IMR-90 (cell line): ENCODE results near the gene NCBP2L. TPM values are rescaled to one million over a fixed set of nuclear protein-coding genes. Genes with fewer than 3 reads are reported as not detected.

Source experiments
- ATAC-seq: fragments of 200-7000 bp; cut with Tn5 transposase; 2 replicates; pipeline ENCODE4 v1.9.1; 2020; ENCODE audit warnings: low read depth, mild to moderate bottlenecking, moderate library complexity
- BruUV-seq: library from RNA; stranded (reverse); fragments of 400-500 nt; replicated peaks from 2 replicates; lab custom pipeline; 2021; lab: Mats Ljungman, UMichigan
- CTCF ChIA-PET: fragments of 300-600 bp; formaldehyde crosslinking; extraction: SDS; loops from one replicate; lab custom pipeline; 2021; ENCODE audit warnings: antibody characterized with exemption; lab: Yijun Ruan, JAX
- POLR2A ChIA-PET: fragments of 300-600 bp; sonication (Branson Sonifier 250); formaldehyde crosslinking; loops from one replicate; lab custom pipeline; 2022; ENCODE audit warnings: antibody characterized with exemption; ENCODE audit not compliant: unreplicated experiment; lab: Charles Lee
- DNase-seq: peaks from one replicate; pipeline ENCODE4 v3.0.0; 2013
- H2AFZ ChIP-seq: replicated peaks from 2 replicates; pipeline ENCODE3; 2013; ENCODE audit warnings: low read length, mild to moderate bottlenecking; ENCODE audit not compliant: poor library complexity
- H2AK5ac ChIP-seq: 2 replicates; pipeline ENCODE4 v1.6.1; 2013; ENCODE audit warnings: low read depth, low read length, inconsistent platforms
- H2AK9ac ChIP-seq: replicated peaks from 2 replicates; pipeline ENCODE3; 2013; ENCODE audit warnings: mild to moderate bottlenecking, low read depth, low read length, moderate library complexity; ENCODE audit not compliant: poor library complexity
- H2BK120ac ChIP-seq: 2 replicates; pipeline ENCODE4 v1.6.1; 2013; ENCODE audit warnings: low read depth, low read length, inconsistent platforms
- H2BK15ac ChIP-seq: 3 replicates; pipeline ENCODE4 v1.6.1; 2013; ENCODE audit warnings: low read depth, low read length, inconsistent platforms
- H2BK20ac ChIP-seq: 2 replicates; pipeline ENCODE4 v1.6.1; 2013; ENCODE audit warnings: low read depth, mild to moderate bottlenecking, inconsistent platforms, low read length, moderate library complexity
- H2BK5ac ChIP-seq: 2 replicates; pipeline ENCODE4 v1.6.1; 2013; ENCODE audit warnings: mild to moderate bottlenecking, low read depth, low read length, inconsistent platforms; ENCODE audit not compliant: poor library complexity, severe bottlenecking
- H3K14ac ChIP-seq: replicated peaks from 2 replicates; pipeline ENCODE4 v1.6.1; 2013; ENCODE audit warnings: low read depth, low read length, inconsistent platforms
- H3K18ac ChIP-seq: 2 replicates; pipeline ENCODE4 v1.6.1; 2013; ENCODE audit warnings: low read depth, low read length, control low read depth
- H3K23ac ChIP-seq: 2 replicates; pipeline ENCODE4 v1.6.1; 2013; ENCODE audit warnings: low read depth, low read length, inconsistent platforms
- H3K27ac ChIP-seq: 2 replicates; pipeline ENCODE4 v1.5.1; 2013; ENCODE audit warnings: mild to moderate bottlenecking, control low read depth, low read length; ENCODE audit not compliant: insufficient read depth
- H3K27me3 ChIP-seq: 2 replicates; pipeline ENCODE4 v1.6.1; 2013; ENCODE audit warnings: low read length; ENCODE audit not compliant: control insufficient read depth, insufficient read depth
- H3K36me3 ChIP-seq: 2 replicates; pipeline ENCODE4 v1.6.1; 2013; ENCODE audit warnings: low read length, mixed read lengths; ENCODE audit not compliant: control insufficient read depth, insufficient read depth
- H3K4ac ChIP-seq: 2 replicates; pipeline ENCODE4 v1.6.1; 2013; ENCODE audit warnings: low read depth, low read length, inconsistent platforms
- H3K4me1 ChIP-seq: 2 replicates; pipeline ENCODE4 v1.6.1; 2013; ENCODE audit warnings: low read length, mixed read lengths; ENCODE audit not compliant: control insufficient read depth, insufficient read depth
- H3K4me2 ChIP-seq: 2 replicates; pipeline ENCODE4 v1.6.1; 2013; ENCODE audit warnings: low read depth, mild to moderate bottlenecking, control low read depth, low read length, moderate library complexity
- H3K4me3 ChIP-seq: 2 replicates; pipeline ENCODE4 v1.5.1; 2013; ENCODE audit warnings: low read depth, mild to moderate bottlenecking, control low read depth, low read length, moderate library complexity; ENCODE audit not compliant: insufficient read depth
- H3K56ac ChIP-seq: 2 replicates; pipeline ENCODE4 v1.6.1; 2013; ENCODE audit warnings: low read length, inconsistent platforms; ENCODE audit not compliant: insufficient read depth; ENCODE audit errors: extremely low read depth
- H3K79me1 ChIP-seq, 2 experiments: 2 replicates each; pipeline ENCODE4 v1.6.1; 2013; ENCODE audit warnings: low read length in 2 of 2, inconsistent platforms in 1 of 2, low read depth in 1 of 2
- H3K9ac ChIP-seq: 2 replicates; pipeline ENCODE4 v1.6.1; 2013; ENCODE audit warnings: low read depth, low read length, control low read depth
- H3K9me1 ChIP-seq: 2 replicates; pipeline ENCODE4 v1.6.1; 2013; ENCODE audit warnings: low read length, inconsistent platforms; ENCODE audit not compliant: insufficient read depth
- H3K9me3 ChIP-seq: 2 replicates; pipeline ENCODE4 v1.6.1; 2013; ENCODE audit warnings: low read length; ENCODE audit not compliant: control insufficient read depth, insufficient read depth
- H4K20me1 ChIP-seq: 2 replicates; pipeline ENCODE4 v1.6.1; 2013; ENCODE audit warnings: low read length, inconsistent platforms; ENCODE audit not compliant: insufficient read depth
- H4K5ac ChIP-seq: 2 replicates; pipeline ENCODE4 v1.6.1; 2013; ENCODE audit warnings: mild to moderate bottlenecking, low read depth, low read length, control low read depth
- H4K8ac ChIP-seq, 2 experiments: 2 replicates each; pipeline ENCODE4 v1.6.1; 2013; ENCODE audit warnings: low read depth in 2 of 2, low read length in 2 of 2, control low read depth in 1 of 2, inconsistent platforms in 1 of 2
- H4K91ac ChIP-seq: 2 replicates; pipeline ENCODE4 v1.6.1; 2013; ENCODE audit warnings: low read depth, low read length, inconsistent platforms; ENCODE audit not compliant: insufficient read depth
- CEBPB ChIP-seq: IDR thresholded peaks from 2 replicates; pipeline ENCODE4 v1.6.1; 2012; ENCODE audit warnings: low read depth, low read length, improper control_type of control experiment
- CTCF ChIP-seq: conservative IDR thresholded peaks from 2 replicates; pipeline ENCODE4 v1.5.1; 2012; ENCODE audit warnings: mild to moderate bottlenecking, low read depth, low read length, improper control_type of control experiment
- ELK1 ChIP-seq: fragments of 150-350 bp; IDR thresholded peaks from 2 replicates; pipeline ENCODE4 v1.6.1; 2016; ENCODE audit warnings: low read depth, mild to moderate bottlenecking, low read length, moderate library complexity, borderline replicate concordance
- FOS ChIP-seq: fragments of 150-350 bp; IDR thresholded peaks from 2 replicates; pipeline ENCODE4 v1.6.1; 2016; ENCODE audit warnings: low read depth, low read length
- NFE2L2 ChIP-seq: fragments of 150-350 bp; IDR thresholded peaks from 2 replicates; pipeline ENCODE4 v1.6.1; 2016; ENCODE audit warnings: low read depth, mild to moderate bottlenecking, low read length
- POLR2A ChIP-seq: IDR thresholded peaks from 2 replicates; pipeline ENCODE4 v1.6.1; 2012; ENCODE audit warnings: mild to moderate bottlenecking, low read depth, low read length
- RAD21 ChIP-seq: IDR thresholded peaks from 2 replicates; pipeline ENCODE4 v1.6.1; 2012; ENCODE audit warnings: low read length, improper control_type of control experiment
- RCOR1 ChIP-seq: IDR thresholded peaks from 2 replicates; pipeline ENCODE4 v1.6.1; 2012; ENCODE audit warnings: mild to moderate bottlenecking, low read length, improper control_type of control experiment; ENCODE audit not compliant: insufficient replicate concordance
- RFX5 ChIP-seq: IDR thresholded peaks from 2 replicates; pipeline ENCODE4 v1.8.0; 2012; ENCODE audit warnings: low read depth, mild to moderate bottlenecking, low read length, moderate library complexity
- SMC3 ChIP-seq: fragments of 150-350 bp; IDR thresholded peaks from 2 replicates; pipeline ENCODE4 v1.6.1; 2016; ENCODE audit warnings: low read depth, mild to moderate bottlenecking, antibody characterized with exemption, low read length, moderate library complexity
- USF2 ChIP-seq: fragments of 150-350 bp; IDR thresholded peaks from 2 replicates; pipeline ENCODE4 v1.6.1; 2017; ENCODE audit warnings: mild to moderate bottlenecking, antibody characterized with exemption, low read length, low read depth
- WGBS, 2 experiments: methylation state at CpG; one replicate each; pipeline versions ENCODE4 v1.1.5 to v1.1.7; 2013; ENCODE audit warnings: missing lambda C conversion rate in 2 of 2; ENCODE audit not compliant: insufficient read length in 1 of 2; ENCODE audit errors: extremely low coverage in 2 of 2; 5-methylcytosine and 5-hydroxymethylcytosine counted together
- dilution Hi-C: fragments of 300-500 bp; cut with HindIII; formaldehyde crosslinking; loops from one replicate; pipeline ENCODE4 v1.14.3; 2018; ENCODE audit warnings: low sequenced_read_pairs; ENCODE audit not compliant: unreplicated experiment
- in situ Hi-C: fragments of 300-500 bp; cut with MboI; formaldehyde crosslinking; loops from 3 replicates; pipeline ENCODE4 v1.14.3; 2019; ENCODE audit warnings: low sequenced_read_pairs, inconsistent platforms, mixed read lengths
- intact Hi-C: fragments of 100-400 bp; cut with micrococcal nuclease; formaldehyde crosslinking; loops from 2 replicates; pipeline ENCODE4 v1.10.0; 2022
- polyA plus RNA-seq, 3 experiments: library from polyadenylated mRNA; depleted of rRNA; stranded (reverse); fragments of >200 nt; gene quantifications; 2 replicates each; pipeline ENCODE4 v1.2.3, GENCODE V29; 2012; ENCODE audit warnings: low replicate concordance in 1 of 3
- total RNA-seq: library from RNA; depleted of rRNA; stranded (reverse); fragments of >200 nt; gene quantifications from 2 replicates; pipeline ENCODE4 v1.2.3, GENCODE V29; 2012

NCBP2L gene
- total and polyA plus RNA-seq, 2 of the 4 experiments (the other 2 are of a cell fraction), result not detected

DNA sequence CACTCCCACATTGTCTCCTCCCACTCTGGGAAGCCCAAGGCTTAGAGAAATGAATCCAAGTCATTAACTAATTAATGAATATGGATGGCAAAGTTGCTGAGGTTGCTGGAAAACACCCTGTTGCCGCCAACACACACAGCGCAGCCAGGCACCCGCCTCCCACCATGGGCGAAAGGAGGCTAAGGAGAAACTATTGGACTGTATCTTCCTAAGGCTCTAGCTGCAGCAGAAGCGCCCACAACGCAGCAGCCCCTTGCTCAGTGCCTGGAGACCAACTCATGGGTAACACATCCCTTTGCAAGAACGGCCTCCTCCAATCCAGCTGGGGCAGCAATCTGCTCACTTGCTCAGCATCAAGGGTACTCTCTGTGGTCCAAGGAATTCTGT is 36.1 kb upstream of the NCBP2L start:
- CTCF ChIA-PET, result no interaction called here
- in situ Hi-C loops, result no loop called here

More for the DNA sequence above, 36.1 kb upstream of the NCBP2L start:
- no peak overlapping the region for H3K56ac ChIP-seq
- no peaks in the 10 kb centered on the region for H3K36me3 ChIP-seq
- no peak overlapping the region for H2BK20ac ChIP-seq
- no peaks in the 10 kb centered on the region for H3K79me1 ChIP-seq
- no peak overlapping the region for H2BK5ac ChIP-seq
- no peak overlapping the region for H2AFZ ChIP-seq
- peak overlapping the region; percentile 73 for H2AK9ac ChIP-seq
- no peak overlapping the region for H4K5ac ChIP-seq
- no peak overlapping the region; the same call in 1 of the 2 replicates for H3K4me2 ChIP-seq
- 22% methylated on average over 4 of the region's 7 CpGs; no CpG with 5 or more reads in 1 of the 2 experiments for WGBS, 2 experiments
- H3K4ac ChIP-seq, result no peak overlapping the region
- no peak overlapping the region for H3K23ac ChIP-seq
- H3K27ac ChIP-seq, result no peak overlapping the region
- no peak overlapping the region for H4K91ac ChIP-seq
- H3K27me3 ChIP-seq, result peaks cover 38% of the 10 kb centered on the region
- DNase-seq (no peak), ATAC-seq (peak; percentile 40)
- H3K9me1 ChIP-seq, result no peaks in the 10 kb centered on the region
- no TSS peak for BruUV-seq
- dilution Hi-C loops, result no loop called here
- TF ChIP-seq FOS (no peak), RFX5 (no peak), ELK1 (no peak), RAD21 (no peak), CEBPB (no peak), RCOR1 (no peak), SMC3 (no peak), CTCF (no peak), USF2 (no peak), POLR2A (no peak), NFE2L2 (no peak)
- no peak overlapping the region for H3K4me3 ChIP-seq
- H2BK120ac ChIP-seq, result no peak overlapping the region
- no peaks in the 10 kb centered on the region for H3K9me3 ChIP-seq
- peaks cover 3% of the 10 kb centered on the region; the same call in 1 of the 2 replicates for H3K4me1 ChIP-seq
- H3K9ac ChIP-seq, result no peak overlapping the region
- 0 out of 2 replicates have a peak, but pooled peaks cover 4% of the 10 kb centered on the region for H4K20me1 ChIP-seq
- no peak overlapping the region for H2BK15ac ChIP-seq
- no peak overlapping the region for H3K18ac ChIP-seq
- POLR2A ChIA-PET, result no interaction called here
- H2AK5ac ChIP-seq, result no peak overlapping the region
- H4K8ac ChIP-seq, result no peak overlapping the region
- no peak overlapping the region for H3K14ac ChIP-seq
- intact Hi-C loops, result no loop called here
